HG03064 (cell line): Measurements from ENCODE around the gene KANSL3.

Experiments
- ATAC-seq: cut with Tn5 transposase; IDR thresholded peaks from one replicate; pipeline ENCODE4 v1.9.1; 2021; ENCODE audit warnings: low read depth; ENCODE audit not compliant: unreplicated experiment

KANSL3 gene

DNA sequence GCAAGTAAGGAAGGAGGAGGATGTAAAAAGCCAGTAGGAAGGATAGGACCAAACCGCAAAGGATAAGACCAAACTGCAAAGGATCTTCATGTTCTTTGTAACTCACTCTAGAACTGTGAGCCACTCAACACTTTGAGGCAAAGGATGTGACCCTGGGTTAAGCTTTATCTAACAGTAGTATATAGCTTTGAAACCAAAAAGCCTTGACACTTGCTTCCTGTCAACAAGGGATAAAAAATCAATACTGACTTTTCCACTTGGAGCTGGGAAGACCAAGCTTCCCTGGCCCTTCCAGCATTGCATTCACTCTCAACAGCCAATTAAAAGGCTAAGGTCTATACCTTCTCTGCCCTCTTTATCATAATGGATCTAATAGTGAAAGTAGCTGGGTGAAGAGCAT is 22.0 kb downstream of the KANSL3 start:
- no peak for ATAC-seq

DNA sequence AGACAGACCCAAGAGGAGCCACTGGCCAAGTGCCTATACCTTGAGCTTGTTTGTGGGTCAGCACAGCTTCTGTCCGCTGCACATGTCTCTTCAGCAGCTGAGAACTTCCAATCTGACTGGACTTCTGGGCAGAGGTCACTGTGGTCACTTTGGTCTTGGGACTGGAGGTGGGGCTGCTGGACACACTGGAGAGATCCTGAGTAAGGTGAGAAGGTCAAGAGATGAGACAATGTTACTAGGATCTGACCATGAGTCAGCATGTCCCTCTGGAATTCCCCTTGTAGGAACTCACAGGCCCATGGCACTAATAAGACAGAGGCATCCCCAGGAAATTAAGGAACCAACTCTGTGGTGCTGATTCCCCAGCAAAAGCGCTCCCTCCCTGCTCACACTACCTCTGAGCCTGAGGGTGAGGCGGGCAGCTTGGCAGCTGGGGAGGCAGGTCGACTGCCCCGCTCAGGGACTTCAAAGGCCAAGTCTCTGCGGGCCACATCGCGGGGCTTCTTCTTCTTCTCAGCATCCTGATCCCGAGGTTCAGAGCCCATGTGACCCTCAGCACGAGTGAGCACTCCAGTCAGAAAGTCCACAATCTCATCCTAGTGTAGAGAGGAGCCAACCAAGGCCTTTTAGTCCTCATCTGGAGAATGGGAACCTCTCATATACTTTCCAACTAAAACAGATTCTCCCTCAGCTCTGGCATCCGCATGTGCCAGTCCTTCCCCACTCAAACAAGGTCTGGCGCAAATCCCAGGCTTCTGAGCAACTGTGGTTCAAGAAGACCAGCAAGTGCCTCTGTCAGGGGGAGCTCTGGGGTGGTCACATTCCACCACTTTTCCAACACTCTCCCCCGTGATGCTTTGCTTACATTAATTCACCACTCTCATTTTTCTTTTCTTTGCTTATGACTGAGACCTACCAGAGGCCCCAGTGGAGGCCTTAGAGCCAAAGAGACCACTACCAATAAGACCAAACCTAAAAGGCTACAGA is 29.4 kb downstream of the KANSL3 start:
- no peak for ATAC-seq

DNA sequence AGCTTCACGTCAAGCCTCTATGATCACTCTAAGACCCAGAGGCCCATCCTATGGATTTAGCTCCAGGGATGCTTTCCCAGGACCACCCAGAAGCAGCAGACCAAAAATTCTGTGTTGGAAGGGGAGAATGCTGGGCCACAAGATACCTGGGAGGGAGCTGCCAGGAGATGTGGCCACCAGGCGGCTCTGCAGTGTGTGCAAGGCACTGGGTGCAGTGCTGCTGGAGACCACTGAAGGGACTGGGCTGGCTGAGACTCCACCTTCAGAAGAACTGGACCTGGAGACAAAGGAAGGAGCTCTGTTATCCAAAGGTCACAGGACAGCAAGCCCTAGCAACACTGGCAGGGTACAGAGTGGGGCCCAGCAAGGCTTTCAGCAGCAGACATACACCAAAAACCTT is 34.0 kb downstream of the KANSL3 start:
- no peak for ATAC-seq

DNA sequence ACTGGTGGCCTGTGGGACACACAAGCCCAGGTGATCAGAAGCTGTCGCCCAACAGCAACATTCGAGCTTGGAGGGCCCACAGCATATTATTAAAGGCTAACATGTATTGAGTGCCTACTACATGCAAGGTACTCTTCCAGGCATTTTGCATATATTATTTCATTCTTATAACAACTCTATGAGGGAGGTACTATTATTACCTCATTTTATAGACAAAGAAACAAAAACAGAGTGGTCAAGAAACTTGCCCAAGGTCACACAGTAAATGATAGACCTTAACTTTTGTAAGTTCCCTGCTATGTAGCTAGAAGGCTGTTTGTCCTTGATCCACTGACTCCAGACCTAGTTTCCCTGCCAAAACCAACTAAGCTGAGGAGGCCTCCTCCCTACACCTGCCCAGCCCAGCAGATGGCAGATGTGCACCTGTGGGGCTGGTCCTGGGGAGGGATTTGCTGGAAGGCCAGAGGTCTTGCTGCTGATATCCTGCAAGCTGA is 35.7 kb downstream of the KANSL3 start:
- no peak for ATAC-seq

DNA sequence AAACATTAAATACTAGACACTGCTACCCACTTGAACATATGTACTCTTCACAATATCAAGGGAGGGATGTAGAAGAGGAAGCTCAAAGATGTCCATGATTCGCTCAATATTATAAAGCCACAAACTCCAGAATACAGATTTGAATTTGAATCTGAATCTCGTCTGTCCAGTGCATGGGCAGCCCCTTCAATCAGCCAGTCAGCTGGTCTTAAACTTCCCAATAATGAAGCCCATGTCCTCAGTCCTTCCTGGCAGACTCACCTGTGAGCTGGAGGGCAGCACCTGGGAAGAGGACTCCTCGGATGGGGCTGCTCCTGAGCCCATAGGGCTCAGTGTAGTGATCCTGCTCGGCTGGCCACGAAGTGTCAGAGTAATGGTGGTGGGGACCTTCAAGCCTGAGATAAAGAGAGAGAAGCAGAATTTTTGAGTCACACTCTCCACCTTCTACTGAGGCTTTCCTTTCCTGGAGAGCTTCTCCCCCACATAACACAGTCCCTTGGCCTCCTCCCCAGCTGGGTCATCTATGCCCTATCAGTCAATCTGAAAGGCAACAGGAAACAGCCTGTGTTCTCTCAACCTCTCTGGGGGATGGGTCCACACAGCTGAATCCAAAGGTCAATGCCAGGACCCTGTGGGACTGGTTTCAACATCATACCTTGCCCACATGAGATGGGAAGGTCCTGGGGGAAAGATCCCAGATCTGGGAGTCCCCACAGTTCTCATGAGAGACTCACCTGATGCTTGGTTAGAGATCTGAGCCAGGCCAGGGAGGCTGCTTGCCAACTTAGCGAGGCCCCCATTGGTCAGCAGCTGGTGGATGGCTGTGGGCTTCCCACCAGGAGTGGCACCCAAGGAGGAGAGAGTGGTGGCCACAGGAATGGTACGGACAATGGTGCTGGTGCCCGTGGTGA is 36.5 kb downstream of the KANSL3 start:
- no peak for ATAC-seq

DNA sequence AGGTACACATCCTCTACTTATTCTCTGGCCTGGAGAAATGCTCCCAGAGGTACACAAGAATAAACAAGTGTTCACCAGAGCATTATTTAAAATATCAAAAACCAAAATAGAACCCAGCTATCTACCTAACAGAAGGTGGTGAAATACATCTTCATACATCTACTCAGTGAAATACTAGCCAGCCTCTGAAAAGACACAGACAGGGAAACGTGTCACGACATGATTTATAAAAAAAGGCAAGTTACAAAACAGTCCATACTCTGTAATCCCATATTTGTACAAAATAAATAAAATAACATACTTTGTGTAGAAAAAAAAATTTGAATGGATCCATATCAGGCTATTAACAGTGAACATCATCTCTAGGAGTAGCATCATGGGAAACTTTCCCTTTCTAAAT is 38.2 kb downstream of the KANSL3 start:
- no peak for ATAC-seq

DNA sequence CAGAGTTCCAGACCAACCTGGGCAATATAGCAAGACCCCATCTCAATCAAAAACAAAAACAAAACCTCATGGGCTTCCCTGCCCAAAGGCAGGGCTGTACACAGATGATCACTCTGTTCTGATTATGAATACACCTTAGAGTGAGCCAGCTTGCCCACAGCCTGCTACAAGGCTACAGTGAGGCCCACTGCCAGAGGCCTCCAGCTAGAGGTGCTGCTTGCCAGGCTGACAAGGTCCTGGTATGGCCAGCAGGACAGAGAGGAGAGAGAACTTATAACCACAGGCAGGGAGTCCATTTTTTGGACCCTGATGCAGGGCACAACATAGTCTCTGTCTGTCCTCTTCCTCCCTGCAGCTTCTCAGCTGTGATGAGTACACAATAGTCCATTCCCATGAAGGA is 41.5 kb downstream of the KANSL3 start:
- ATAC-seq: no peak

DNA sequence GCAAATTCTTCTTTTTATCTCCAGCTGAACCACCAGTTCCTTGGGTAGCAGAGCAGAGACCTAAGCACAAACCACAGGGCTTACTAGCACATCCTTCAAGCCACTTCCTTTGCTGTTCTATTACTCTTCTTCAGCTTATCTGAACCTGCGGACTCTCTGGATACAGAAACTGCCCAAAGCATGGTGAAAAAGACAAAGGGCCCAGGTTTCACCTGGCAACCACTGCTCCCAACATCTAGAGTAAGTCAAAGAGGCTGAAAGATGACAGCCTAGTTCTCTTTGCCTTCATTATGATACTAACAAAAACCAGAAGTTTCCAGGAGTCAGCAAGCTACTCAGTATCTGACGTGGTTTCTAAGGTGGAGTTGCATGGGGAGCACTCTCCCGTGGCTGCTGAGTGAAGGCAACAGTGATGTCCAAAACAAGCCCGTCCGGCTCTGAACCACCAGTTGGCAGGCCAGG is 43.4 kb downstream of the KANSL3 start:
- no peak for ATAC-seq

DNA sequence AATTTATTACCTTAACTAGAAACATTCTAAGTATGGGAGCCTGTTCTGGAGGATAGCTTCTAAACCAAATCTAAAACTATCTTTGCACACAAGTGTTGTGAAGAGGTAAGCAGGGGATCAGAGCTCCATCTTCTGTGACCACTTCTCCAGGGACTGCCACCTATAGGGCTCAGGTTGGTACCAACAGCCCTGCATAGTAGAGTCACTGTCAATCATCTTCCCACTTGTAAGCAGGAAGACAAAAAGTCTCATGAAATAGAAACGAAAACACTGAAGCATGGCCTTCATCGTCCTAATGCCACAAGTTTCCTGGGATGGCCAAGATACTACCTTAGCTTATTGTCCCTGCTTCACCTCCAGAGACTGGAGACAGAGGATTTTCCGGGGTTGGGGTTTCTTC is 43.8 kb downstream of the KANSL3 start:
- ATAC-seq: no peak

DNA sequence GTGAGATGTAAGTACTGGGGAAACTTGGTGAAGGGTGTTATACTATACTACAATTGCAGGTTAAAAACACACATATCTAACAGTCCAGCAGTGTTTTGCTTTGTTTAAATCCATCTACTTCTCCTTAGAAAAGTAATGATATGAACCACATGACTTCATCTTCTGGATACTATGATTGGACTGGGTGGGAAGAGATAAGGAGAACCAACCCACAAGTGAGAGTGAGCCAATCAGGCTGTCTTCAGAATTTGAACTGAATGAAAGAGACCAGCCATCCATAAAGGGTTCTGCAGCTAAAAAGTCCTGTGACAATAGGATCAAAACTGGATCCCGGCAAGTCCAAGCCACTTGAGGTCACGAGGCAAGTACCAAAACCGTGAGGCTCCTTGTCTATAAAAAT is 46.6 kb downstream of the KANSL3 start:
- ATAC-seq: no peak

DNA sequence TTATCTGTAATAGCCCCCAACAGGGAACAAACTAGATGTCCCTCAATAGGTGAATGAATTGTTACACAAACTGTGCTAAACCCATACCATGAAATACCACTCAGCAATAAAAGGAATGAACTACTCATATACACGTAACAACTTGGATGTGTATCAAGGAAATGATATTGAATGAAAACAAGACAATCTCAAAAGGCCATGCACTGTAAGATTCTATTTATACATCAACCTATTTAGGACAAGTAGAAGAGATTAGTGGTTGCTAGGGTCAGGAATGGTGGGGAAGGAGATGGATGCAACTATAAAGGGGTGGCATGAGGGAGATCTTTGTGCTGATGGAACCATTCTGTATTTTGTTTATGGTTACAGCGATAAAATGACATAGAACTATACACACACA is 47.1 kb downstream of the KANSL3 start:
- ATAC-seq: no peak

DNA sequence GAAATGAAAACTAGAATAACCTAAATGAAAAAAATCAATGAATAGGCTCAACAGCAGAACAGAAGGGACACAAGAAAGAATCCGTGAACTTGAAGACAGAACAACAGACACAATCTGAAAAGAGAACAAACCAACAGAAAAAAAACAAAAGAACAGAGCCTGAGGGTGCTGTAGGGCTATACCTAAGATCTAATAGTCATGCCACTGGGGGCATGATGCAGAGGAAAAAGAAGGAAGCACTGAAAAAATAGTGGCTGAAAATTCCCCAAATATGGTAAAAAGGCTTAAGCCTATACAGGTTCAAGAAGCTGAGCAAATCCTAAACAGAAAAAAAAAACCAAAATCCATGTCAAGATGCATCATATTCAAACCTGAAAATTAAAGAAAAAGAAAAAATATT is 50.3 kb downstream of the KANSL3 start:
- no peak for ATAC-seq

DNA sequence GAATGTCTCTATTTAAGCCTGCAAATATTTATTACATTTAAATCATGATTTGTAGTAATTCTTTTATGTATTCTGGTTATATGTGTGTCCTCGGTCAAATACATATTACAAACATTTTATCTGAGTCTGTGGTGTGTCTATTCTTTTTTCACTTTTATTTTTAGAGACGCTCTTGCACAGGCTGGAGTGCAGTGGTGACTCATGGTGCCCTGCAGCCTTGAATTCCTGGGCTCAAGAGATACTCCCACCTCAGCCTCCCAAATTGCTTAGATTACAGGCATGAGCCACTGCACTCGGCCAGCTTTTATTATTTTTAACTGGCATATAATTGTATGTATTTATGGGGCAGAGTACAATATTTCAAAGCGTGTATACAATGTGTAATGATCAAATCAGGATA is 54.1 kb downstream of the KANSL3 start:
- ATAC-seq: no peak

DNA sequence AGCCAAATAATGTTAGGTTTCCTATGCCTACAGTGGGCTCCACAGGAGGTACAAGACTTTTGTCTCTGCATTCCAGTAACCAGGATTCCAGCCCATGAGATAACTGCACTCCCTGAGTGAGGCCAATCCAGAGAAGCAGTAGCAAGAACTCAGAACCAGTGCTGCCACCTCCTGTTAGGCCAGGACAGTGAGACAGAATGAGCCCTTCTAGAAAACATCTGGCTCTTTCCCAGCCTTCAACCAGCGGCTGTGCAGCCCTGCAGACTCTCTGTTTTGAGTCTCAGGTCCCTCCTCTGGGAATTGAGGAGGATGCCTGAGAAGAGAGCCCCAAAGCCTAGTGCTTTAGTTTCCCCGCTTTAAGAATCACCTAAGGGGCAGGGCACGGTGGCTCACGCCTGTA is 57.3 kb downstream of the KANSL3 start:
- no peak for ATAC-seq

DNA sequence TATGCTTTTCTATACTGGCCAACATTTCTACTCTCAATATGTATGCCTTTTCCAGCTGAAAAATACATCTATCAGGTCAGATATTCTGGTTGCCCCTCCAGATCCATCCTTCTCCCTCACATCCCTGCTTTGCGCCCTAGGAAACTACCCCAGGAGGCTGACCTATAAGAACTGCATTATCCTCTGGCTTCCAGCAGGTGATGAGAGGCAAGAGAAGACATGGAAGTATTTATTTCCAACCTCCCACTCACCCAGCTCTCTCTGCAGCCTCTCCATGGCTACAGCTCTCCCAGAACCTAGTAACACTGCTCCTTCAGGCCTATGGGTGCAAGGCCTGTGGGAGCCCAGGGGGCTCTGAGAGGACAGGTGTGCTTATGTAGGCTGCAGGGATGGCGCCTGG is 58.7 kb downstream of the KANSL3 start:
- no peak for ATAC-seq

DNA sequence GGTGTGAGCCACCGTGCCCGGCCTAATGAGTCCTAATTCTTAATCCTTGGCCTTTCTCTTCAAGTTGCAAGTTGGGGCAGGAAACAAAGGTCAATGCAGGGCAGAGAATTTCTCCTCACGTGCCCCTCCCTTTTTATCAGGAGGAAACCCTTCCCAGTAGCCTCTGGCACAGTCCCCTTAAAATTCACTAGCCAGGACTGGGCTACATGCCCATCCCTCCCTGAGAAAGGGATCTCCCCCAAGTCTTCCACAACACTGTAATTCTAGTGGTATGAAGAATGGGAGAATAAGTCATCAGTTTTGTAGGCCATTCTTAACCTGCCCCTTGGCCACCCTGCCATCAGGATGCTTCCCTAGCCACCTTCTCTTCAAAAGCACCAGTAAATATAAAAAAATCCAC is 59.4 kb downstream of the KANSL3 start:
- ATAC-seq: no peak

DNA sequence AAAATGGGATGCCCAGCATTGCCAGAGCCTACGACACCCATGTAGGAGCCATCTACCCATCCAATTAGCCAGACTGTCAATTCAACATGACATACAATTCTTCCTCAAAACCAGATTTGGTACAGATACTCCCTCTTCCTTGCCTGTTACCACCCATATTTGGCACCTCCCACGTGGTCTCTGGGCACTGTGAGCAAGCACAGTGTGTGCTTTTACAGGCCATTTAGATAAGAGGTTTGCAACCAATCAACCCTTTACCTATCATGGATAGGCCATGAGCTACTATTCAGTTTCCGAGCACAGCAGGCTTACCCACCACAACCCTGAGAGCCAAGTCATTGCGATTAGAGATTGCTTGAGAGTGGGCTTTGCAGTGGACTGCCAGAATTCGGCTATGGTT is 60.6 kb downstream of the KANSL3 start:
- ATAC-seq: no peak

DNA sequence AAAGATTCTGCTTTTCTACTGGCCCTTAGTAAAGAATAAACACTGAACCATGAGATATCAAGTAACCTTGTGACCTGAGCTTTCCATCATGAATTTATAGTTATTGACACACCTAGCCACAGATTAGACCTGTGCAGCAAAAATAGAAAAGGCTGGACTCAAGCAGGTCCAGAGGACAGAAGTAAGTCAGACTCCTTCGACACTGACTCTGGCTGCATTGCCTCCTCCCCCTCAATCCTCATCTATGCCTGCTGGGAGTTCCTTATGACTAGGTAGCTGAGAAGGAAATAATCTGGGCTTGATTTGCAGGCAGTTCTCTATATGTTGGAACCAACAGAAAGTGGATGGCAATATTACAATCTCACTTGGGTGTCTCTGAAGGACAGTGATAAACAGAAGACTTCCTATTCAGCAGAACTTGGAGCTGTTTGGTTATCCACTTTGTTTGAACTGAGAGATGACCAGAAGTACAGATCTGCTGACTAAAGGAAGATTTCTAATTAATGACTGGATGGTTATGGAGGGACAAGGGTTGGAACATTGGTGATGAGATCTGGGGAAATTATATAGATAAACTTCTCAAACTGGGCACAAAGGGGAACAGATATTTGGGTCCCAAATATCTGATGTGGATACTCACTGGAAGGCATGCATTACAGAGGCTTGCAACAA is 62.2 kb downstream of the KANSL3 start:
- ATAC-seq: no peak

DNA sequence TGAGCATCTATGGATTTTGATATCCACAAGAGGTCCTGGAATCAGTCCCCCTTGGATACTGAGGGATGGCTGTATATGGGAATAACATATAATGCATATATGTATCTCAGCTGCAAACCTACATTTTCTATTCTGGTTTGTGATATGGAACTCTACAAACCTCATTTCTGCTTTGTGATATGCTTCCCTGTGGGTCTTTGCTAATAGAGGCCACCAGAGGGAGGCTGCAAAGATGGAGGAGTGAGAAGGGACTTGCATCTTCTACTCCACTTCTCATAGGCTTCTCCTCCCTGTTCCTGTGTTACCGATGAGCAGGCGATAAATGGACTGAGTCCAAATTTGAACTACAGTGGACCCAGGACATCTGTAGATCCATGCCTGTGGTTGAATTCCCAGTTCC is 63.7 kb downstream of the KANSL3 start:
- ATAC-seq: no peak

DNA sequence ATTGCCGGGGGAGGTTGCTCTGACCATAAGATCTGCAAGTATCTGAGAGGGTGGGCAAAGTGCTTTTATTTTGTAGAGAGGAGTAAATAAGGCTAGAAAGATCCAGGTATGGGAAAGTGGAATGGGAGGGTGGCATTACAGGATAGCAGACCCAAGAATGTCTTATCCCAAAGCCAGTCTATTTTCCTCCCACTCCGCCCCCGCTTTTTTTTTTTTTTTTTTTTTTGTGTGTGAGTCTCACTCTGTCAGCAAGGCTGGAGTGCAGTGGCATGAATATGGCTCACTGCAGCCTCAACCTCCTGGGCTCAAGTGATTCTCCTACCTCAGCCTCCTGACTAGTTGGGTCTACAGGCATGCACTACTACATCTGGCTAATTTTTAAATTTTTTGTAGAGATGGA is 70.0 kb downstream of the KANSL3 start:
- no peak for ATAC-seq

DNA sequence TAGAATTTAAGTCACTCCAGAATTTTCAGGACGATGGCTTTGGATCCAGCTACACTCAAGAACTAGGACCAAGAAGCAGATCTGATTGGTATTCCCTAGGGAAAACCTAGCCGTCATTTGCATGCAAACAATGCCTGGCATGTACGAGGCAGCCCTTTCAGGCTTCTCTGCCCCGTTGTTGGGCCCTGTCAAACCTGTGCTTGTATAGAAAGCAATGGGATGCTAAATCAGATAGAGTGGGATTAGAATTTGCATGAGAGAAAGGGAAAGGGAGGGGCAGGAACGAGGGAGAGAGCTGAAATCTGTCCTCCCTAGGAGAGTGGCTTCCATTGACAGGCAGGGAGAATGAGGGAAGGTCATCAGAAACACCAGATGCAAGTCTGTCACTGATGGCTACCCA is 73.0 kb downstream of the KANSL3 start:
- no peak for ATAC-seq
